Thyroid gland (tissue), 4 donors: ENCODE results near the gene HOATZ.

Experiments
- POLR2A ChIP-seq, 2 donors: fragments of 450-650 bp; IDR thresholded peaks; one replicate each; pipeline ENCODE4 v1.6.1; 2017; ENCODE audit warnings: antibody characterized with exemption in 2 of 2, mild to moderate bottlenecking in 2 of 2, moderate library complexity in 1 of 2
- TF ChIP-seq, protein P1 (sequence below), 6 experiments: fragments of 200-600 bp in 3 of 6; fragments of 450-650 bp in 3 of 6; sonication (generic) in 3 of 6; IDR thresholded peaks; one replicate each; pipeline ENCODE4 v1.5.1; 2016 to 2019; ENCODE audit warnings: antibody characterized with exemption in 6 of 6, mild to moderate bottlenecking in 2 of 6, inconsistent platforms in 1 of 6, moderate library complexity in 1 of 6

DNA sequence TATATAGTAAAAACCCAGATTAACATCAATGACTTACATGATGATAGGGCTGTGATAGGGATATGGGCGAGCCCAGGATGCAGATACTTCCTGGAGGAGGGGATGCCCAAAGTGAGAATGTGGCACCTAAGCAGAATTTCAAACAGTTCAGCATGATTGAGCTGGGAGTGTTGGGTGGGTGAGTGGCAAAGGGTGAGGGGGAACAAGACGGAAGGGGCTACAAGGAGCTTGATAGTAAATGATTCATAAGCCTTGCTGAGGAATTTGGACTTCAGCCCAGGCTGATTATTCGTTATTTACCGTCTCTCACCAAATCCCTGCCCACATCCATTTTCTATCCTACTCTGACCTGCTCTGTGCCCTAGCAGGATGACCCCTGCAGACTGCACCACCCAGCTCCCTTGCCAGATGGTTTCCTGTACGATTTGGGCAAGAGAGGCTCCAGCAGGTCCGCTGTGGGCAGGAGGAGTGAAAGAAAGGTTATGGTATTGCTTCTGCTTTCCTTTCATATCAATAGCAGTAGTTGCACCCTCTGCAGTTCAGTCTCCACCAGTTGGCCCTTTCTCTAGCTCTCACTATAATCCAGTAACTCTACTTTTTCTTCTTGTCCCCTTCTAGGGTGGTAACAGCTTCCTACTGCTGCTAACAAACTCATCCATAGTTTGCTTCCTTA lies 57.4 kb downstream of the HOATZ start:
- TF ChIP-seq, protein P1, sequence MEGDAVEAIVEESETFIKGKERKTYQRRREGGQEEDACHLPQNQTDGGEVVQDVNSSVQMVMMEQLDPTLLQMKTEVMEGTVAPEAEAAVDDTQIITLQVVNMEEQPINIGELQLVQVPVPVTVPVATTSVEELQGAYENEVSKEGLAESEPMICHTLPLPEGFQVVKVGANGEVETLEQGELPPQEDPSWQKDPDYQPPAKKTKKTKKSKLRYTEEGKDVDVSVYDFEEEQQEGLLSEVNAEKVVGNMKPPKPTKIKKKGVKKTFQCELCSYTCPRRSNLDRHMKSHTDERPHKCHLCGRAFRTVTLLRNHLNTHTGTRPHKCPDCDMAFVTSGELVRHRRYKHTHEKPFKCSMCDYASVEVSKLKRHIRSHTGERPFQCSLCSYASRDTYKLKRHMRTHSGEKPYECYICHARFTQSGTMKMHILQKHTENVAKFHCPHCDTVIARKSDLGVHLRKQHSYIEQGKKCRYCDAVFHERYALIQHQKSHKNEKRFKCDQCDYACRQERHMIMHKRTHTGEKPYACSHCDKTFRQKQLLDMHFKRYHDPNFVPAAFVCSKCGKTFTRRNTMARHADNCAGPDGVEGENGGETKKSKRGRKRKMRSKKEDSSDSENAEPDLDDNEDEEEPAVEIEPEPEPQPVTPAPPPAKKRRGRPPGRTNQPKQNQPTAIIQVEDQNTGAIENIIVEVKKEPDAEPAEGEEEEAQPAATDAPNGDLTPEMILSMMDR (IDR thresholded peaks at IDR 0.05): no peak
- TF ChIP-seq POLR2A (IDR thresholded peaks at IDR 0.05): no peak
